Endothelial cell of umbilical vein (primary cell): Measurements from ENCODE around the gene GABBR2.

Source experiments
- CTCF ChIP-seq, 2 donors: IDR thresholded peaks; 1 replicate in 1 of 2; 2 replicates in 1 of 2; pipeline ENCODE4 v1.5.1; 2011; ENCODE audit warnings: low read length in 2 of 2, mild to moderate bottlenecking in 2 of 2, moderate library complexity in 2 of 2, control low read depth in 1 of 2, inconsistent platforms in 1 of 2, low read depth in 1 of 2; ENCODE audit not compliant: insufficient read depth in 1 of 2; ENCODE audit errors: extremely low read depth in 1 of 2
- EZH2 ChIP-seq: IDR thresholded peaks from 2 replicates; pipeline ENCODE4 v1.6.1; 2012; ENCODE audit warnings: borderline replicate concordance, low read depth, mild to moderate bottlenecking, moderate library complexity, low read length, inconsistent platforms; ENCODE audit not compliant: severe bottlenecking
- MAX ChIP-seq: IDR thresholded peaks from 2 replicates; pipeline ENCODE4 v1.6.1; 2011; ENCODE audit not compliant: insufficient read depth, insufficient read length
- POLR2A ChIP-seq: IDR thresholded peaks from 2 replicates; pipeline ENCODE4 v1.6.1; 2012; ENCODE audit warnings: low read depth, mild to moderate bottlenecking, control low read depth, low read length

- no peak for TF ChIP-seq CTCF (IDR thresholded peaks at IDR 0.05; ENCODE audit: extremely low read depth in 1 of 2, insufficient read depth in 1 of 2, low read depth in 1 of 2, low read length in 2 of 2)
- TF ChIP-seq MAX, result no peak
- no peak for TF ChIP-seq POLR2A
- no peak for TF ChIP-seq EZH2
Measured at GRCh38 chr9:98506422-98507054, 202.2 kb downstream of the GABBR2 start.
